HepG2 (cell line): ENCODE measurements around the gene VAMP5. TPM values are rescaled to one million over a fixed set of nuclear protein-coding genes. Genes with fewer than 3 reads are reported as not detected.

ENCODE experiments used
- BHLHE40 ChIP-seq: IDR thresholded peaks from 2 replicates; pipeline ENCODE4 v1.6.1; 2011; ENCODE audit warnings: low read length, improper control_type of control experiment
- FIP1L1 ChIP-seq: fragments of 200-400 bp; formaldehyde crosslinking; IDR thresholded peaks from 2 replicates; pipeline ENCODE4 v1.6.1; 2018; ENCODE audit warnings: low read depth, mild to moderate bottlenecking, low read length, moderate library complexity, borderline replicate concordance; ENCODE audit not compliant: insufficient read depth
- FOSL1 ChIP-seq: sonication (generic); formaldehyde crosslinking; IDR thresholded peaks from 2 replicates; pipeline ENCODE4 v1.9.0; 2021; ENCODE audit warnings: missing genetic modification reagents, borderline replicate concordance
- HNF1A ChIP-seq, 2 experiments: sonication (generic) in 1 of 2; formaldehyde crosslinking in 1 of 2; IDR thresholded peaks; 2 replicates each; pipeline versions ENCODE4 v1.4.0 to v1.6.1; 2016 to 2020; ENCODE audit warnings: borderline replicate concordance in 1 of 2, low read depth in 1 of 2, mild to moderate bottlenecking in 1 of 2, missing genetic modification reagents in 1 of 2
- HOMEZ ChIP-seq: IDR thresholded peaks from 2 replicates; pipeline ENCODE4 v1.6.1; 2016; ENCODE audit warnings: low read depth
- PTBP1 ChIP-seq: fragments of 200-400 bp; formaldehyde crosslinking; IDR thresholded peaks from 2 replicates; pipeline ENCODE4 v1.6.1; 2018; ENCODE audit warnings: low read length, low read depth; ENCODE audit not compliant: poor library complexity, severe bottlenecking
- RNF2 ChIP-seq: fragments of 450-650 bp; conservative IDR thresholded peaks from 2 replicates; pipeline ENCODE4 v1.6.1; 2016; ENCODE audit warnings: low read depth
- SIN3B ChIP-seq: fragments of 150-350 bp; IDR thresholded peaks from 2 replicates; pipeline ENCODE4 v1.6.1; 2014; ENCODE audit warnings: low read length
- SRF ChIP-seq: IDR thresholded peaks from 2 replicates; pipeline ENCODE4 v1.6.1; 2011; ENCODE audit warnings: mild to moderate bottlenecking, low read depth, low read length, moderate library complexity
- TCF7 ChIP-seq: sonication (generic); IDR thresholded peaks from 2 replicates; pipeline ENCODE4 v1.6.1; 2016; ENCODE audit warnings: antibody characterized with exemption, low read depth
- TCF7L2 ChIP-seq: IDR thresholded peaks from 2 replicates; pipeline ENCODE4 v1.6.1; 2011; ENCODE audit warnings: mild to moderate bottlenecking, low read depth, low read length, moderate library complexity
- THRA ChIP-seq: sonication (generic); formaldehyde crosslinking; IDR thresholded peaks from 2 replicates; pipeline ENCODE4 v1.4.0; 2020; ENCODE audit warnings: missing genetic modification reagents, borderline replicate concordance
- ZBTB7A ChIP-seq: sonication (generic); formaldehyde crosslinking; IDR thresholded peaks from 2 replicates; pipeline ENCODE4 v1.8.0; 2022; ENCODE audit warnings: mild to moderate bottlenecking, missing genetic modification reagents
- ZNF18 ChIP-seq: sonication (generic); formaldehyde crosslinking; IDR thresholded peaks from 2 replicates; pipeline ENCODE4 v1.8.0; 2022; ENCODE audit warnings: mild to moderate bottlenecking, missing genetic modification reagents; ENCODE audit not compliant: insufficient replicate concordance
- ZNF207 ChIP-seq: fragments of 450-650 bp; IDR thresholded peaks from 2 replicates; pipeline ENCODE4 v1.6.1; 2016; ENCODE audit warnings: antibody characterized with exemption, borderline replicate concordance
- ZNF264 ChIP-seq: sonication (generic); formaldehyde crosslinking; IDR thresholded peaks from 2 replicates; pipeline ENCODE4 v1.4.0; 2020; ENCODE audit warnings: missing genetic modification reagents
- ZNF605 ChIP-seq: sonication (generic); formaldehyde crosslinking; IDR thresholded peaks from 2 replicates; pipeline ENCODE4 v1.8.0; 2022; ENCODE audit warnings: mild to moderate bottlenecking, missing genetic modification reagents
- ZNF7 ChIP-seq: IDR thresholded peaks from 2 replicates; pipeline ENCODE4 v1.6.1; 2016; ENCODE audit warnings: missing biosample characterization, missing genetic modification reagents
- ZNF761 ChIP-seq: sonication (generic); formaldehyde crosslinking; conservative IDR thresholded peaks from 2 replicates; pipeline ENCODE4 v1.4.0; 2020; ENCODE audit warnings: mild to moderate bottlenecking, missing genetic modification reagents
- polyA plus RNA-seq, 8 experiments: library from polyadenylated mRNA; depleted of rRNA in 3 of 8; stranded (reverse) in 7 of 8; unstranded in 1 of 8; fragments of >200 nt; fragmentation: Illumina TruSeq in 4 of 8; extraction: Trizol in 4 of 8; gene quantifications; 2 replicates each; pipeline versions ENCODE4 v1.2.1 to v1.2.3, GENCODE V29; 2011 to 2016; ENCODE audit warnings: low read depth in 4 of 8, missing spikeins in 1 of 8, mixed read lengths in 1 of 8; ENCODE audit not compliant: insufficient read depth in 1 of 8
- total RNA-seq, 5 experiments: library from RNA; depleted of rRNA; stranded (reverse); fragments of >200 nt; fragmentation: Illumina TruSeq; extraction: Trizol; gene quantifications; 2 replicates each; pipeline ENCODE4 v1.2.3, GENCODE V29; 2016; ENCODE audit warnings: low read depth in 1 of 5

VAMP5 gene
- total and polyA plus RNA-seq, 2 of the 13 experiments (the other 11 are each of a cell fraction or from before 2014, with no cell fraction given): 7.2 to 56.7 TPM

GRCh38 chr2:85601771-85602475, 17.7 kb downstream of the VAMP5 start (continued):
- no peak; the same call in 1 of the 2 replicates for TF ChIP-seq THRA (CRISPR knock-in tag)
- no peak for TF ChIP-seq TCF7L2
- no peak for TF ChIP-seq ZNF7 (CRISPR knock-in tag)
- no peak for TF ChIP-seq BHLHE40
- no peak for TF ChIP-seq ZNF207
- no peak for TF ChIP-seq ZNF18 (CRISPR knock-in tag)
- TF ChIP-seq RNF2: no peak
- no peak for TF ChIP-seq PTBP1
- TF ChIP-seq ZNF605 (CRISPR knock-in tag): peak; percentile 70; the same call in 1 of the 2 replicates
- no peak for TF ChIP-seq FIP1L1
- no peak for TF ChIP-seq HNF1A (IDR thresholded peaks at IDR 0.05; ENCODE audit: low read depth)
- no peak for TF ChIP-seq HNF1A (CRISPR knock-in tag; IDR thresholded peaks at IDR 0.05; ENCODE audit: borderline replicate concordance)
- TF ChIP-seq HOMEZ: 0 out of 2 replicates have a peak, but pooled peaks have one; percentile 33
- TF ChIP-seq SIN3B: no peak; the same call in 1 of the 2 replicates
- no peak for TF ChIP-seq SRF
- no peak for TF ChIP-seq TCF7
- TF ChIP-seq ZNF264: no peak
- TF ChIP-seq ZBTB7A (CRISPR knock-in tag): peak; percentile 55; the same call in 1 of the 2 replicates
- no peak for TF ChIP-seq FOSL1 (CRISPR knock-in tag)
- no peak for TF ChIP-seq ZNF761 (CRISPR knock-in tag)
